T-helper 2 cell treated with Interferon-gamma antibody and Interleukin-4, amounts not matched to agents 5 μg/mL and 100 μg/mL, for 36 hours (primary cell): ENCODE measurements around the gene MYO9B.
"Not testable (repeated sequence)": the region's sequence is repeated elsewhere in the genome, so short reads cannot be mapped to it uniquely, and the experiment has no call there.

ENCODE experiments used
- DNase-seq: peaks from one replicate; pipeline ENCODE4 v3.0.0; 2021; ENCODE audit warnings: low spot score
- H3K27ac Mint-ChIP-seq: one replicate; pipeline ENCODE4 v1.8.0; 2021; ENCODE audit warnings: mild to moderate bottlenecking, mixed read lengths
- H3K27me3 Mint-ChIP-seq: one replicate; pipeline ENCODE4 v1.8.0; 2021; ENCODE audit warnings: low read depth, mixed read lengths
- H3K36me3 Mint-ChIP-seq: one replicate; pipeline ENCODE4 v1.8.0; 2021; ENCODE audit warnings: low read depth, mixed read lengths
- H3K4me1 Mint-ChIP-seq: one replicate; pipeline ENCODE4 v1.8.0; 2021; ENCODE audit warnings: low read depth, mixed read lengths
- H3K4me3 Mint-ChIP-seq: one replicate; pipeline ENCODE4 v1.8.0; 2022; ENCODE audit warnings: mild to moderate bottlenecking, moderate library complexity, mixed read lengths
- H3K9me3 Mint-ChIP-seq: one replicate; pipeline ENCODE4 v1.8.0; 2021; ENCODE audit warnings: mixed read lengths

MYO9B gene

DNA sequence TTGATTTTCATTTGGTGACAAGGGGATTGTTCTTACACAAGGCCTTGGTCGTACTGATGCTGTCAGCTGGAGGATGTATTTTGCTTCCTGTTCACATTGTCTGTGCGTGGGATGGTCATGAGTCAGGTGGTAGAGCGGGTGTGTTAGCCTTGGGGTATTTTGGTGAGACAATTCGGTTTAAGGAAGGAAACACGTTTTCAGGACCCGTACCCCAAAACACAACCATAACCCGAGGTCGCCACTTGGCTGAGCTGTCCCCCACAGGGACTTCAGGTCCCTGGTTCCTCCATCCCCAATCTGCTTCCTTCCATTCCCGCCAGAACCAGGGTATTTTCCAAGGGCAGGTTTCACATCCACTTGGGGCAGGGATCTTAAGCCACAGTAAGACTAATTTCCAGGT is 15.0 kb downstream of the MYO9B start:
- Mint-ChIP-seq H3K9me3 (no peaks in the 10 kb centered on the region), H3K4me1 (peaks cover 22% of the 10 kb centered on the region), H3K27ac (peak overlapping the region; percentile 38), H3K27me3 (no peaks in the 10 kb centered on the region), H3K4me3 (no peak overlapping the region), H3K36me3 (peaks cover 17% of the 10 kb centered on the region)
- peak; percentile 29 for DNase-seq

DNA sequence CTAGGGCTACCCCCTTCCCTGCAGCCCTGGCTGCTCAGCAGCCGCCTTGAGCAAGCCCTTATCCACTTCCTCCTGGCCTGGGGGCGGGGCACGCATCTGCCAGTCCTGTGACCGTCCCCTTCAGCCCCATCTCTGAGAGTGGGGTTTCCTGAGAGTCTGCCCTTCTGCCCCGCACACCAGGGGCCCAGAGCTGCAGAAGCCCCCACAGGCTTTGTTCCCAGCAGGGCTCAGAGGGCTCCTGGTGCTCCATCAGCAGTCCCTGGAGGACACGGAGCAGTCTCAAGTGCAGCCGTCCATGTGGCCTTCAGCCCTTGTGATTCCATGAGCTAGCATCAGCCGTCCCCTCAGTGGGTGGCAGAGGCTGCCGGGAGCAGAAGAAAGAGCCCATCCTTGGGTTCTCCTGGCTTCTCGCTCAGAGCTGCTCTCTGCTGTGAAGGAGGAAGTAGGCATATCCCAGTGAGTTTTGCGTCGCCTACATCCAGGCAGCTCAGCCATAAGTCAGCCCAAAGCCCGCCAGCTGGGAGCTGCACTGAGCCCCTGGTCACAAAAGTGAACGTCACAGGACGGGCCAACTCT is 16.3 kb downstream of the MYO9B start:
- H3K4me3 Mint-ChIP-seq = no peak overlapping the region
- DNase-seq = no peak
- H3K4me1 Mint-ChIP-seq = peaks cover 22% of the 10 kb centered on the region
- H3K27me3 Mint-ChIP-seq = no peaks in the 10 kb centered on the region
- H3K36me3 Mint-ChIP-seq = peaks cover 16% of the 10 kb centered on the region
- H3K27ac Mint-ChIP-seq = no peak overlapping the region
- H3K9me3 Mint-ChIP-seq = no peaks in the 10 kb centered on the region

DNA sequence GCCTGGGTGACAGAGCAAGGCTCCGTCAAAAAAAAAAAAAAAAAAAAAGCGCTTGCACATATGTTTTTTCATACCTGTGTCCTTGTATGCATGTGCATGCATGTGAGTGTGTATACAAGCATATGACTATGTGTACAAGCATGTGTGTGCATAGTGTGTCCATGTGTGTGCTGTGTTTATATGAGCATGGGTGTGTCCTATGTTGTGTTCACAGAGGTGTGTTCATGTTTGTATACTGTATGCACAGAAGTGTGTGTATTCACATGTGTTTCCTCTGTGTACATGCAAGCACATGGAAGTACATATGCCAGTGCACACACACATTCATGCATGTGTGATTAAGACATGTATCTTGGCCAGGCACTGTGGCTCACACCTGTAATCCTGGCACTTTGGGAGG is 17.1 kb downstream of the MYO9B start:
- Mint-ChIP-seq H3K36me3 (peaks cover 14% of the 10 kb centered on the region), H3K4me1 (peaks cover 22% of the 10 kb centered on the region), H3K27ac (no peak overlapping the region), H3K9me3 (no peaks in the 10 kb centered on the region), H3K27me3 (no peaks in the 10 kb centered on the region), H3K4me3 (no peak overlapping the region)
- no peak for DNase-seq

DNA sequence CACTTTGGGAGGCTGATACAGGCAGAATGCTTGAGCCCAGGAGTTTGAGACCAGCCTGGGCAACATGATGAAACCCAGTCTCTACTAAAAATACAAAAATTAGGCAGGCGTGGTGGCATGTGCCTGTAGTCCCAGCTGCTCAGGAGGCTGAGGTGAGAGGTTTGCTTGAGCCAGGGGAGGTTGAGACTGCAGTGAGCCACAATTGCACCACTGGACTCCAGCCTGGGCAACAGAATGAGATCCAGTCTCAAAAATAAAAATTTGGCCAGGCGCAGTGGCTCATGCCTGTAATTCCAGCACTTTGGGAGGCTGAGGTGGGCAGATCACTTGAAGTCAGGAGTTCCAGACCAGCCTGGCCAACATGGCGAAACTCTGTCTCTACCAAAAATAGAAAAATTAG is 19.1 kb downstream of the MYO9B start:
- peaks cover 16% of the 10 kb centered on the region for H3K4me1 Mint-ChIP-seq

DNA sequence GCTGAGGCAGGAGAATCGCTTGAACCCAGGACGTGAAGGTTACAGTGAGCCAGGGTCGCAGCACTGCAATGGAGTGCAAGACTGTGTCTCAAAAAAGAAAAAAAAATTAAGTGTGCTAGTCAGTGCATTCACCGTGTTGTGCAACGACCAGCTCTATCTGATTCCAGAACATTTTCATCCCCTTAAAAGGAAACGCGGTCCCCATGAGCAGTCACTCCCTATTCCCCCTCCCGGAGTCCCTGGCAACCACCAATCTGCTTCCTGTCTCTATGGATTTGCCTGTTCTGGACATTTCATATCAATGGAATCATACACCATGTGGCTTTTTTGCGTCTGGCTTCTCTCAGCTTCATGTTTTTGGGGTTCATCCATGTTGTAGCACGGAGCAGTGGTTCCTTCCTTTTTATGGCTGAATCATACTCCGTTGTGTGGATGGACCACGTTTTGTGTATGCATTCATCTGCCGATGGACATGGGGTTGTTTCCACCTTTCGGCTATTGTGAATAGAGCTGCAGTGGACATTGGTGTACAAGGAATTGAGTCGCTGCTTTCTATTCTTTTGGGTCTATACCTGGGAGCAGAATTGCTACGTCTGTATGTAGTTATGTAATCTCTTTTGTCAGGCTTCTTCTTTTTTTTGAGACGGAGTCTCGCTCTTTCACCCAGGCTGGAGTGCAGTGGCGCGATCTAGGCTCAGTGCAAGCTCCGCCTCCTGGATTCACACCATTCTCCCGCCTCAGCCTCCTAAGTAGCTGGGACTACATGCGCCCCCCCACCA is 19.8 kb downstream of the MYO9B start:
- Mint-ChIP-seq H3K4me3 (no peak overlapping the region), H3K27me3 (no peaks in the 10 kb centered on the region), H3K27ac (peak overlapping the region; percentile 8), H3K9me3 (no peaks in the 10 kb centered on the region), H3K4me1 (peaks cover 12% of the 10 kb centered on the region), H3K36me3 (peaks cover 15% of the 10 kb centered on the region)
- DNase-seq = no peak

More for the DNA sequence above, 19.1 kb downstream of the MYO9B start:
- H3K27ac Mint-ChIP-seq, H3K27me3 Mint-ChIP-seq, H3K9me3 Mint-ChIP-seq, DNase-seq, H3K4me3 Mint-ChIP-seq: not testable (repeated sequence)
- H3K36me3 Mint-ChIP-seq = peaks cover 15% of the 10 kb centered on the region

DNA sequence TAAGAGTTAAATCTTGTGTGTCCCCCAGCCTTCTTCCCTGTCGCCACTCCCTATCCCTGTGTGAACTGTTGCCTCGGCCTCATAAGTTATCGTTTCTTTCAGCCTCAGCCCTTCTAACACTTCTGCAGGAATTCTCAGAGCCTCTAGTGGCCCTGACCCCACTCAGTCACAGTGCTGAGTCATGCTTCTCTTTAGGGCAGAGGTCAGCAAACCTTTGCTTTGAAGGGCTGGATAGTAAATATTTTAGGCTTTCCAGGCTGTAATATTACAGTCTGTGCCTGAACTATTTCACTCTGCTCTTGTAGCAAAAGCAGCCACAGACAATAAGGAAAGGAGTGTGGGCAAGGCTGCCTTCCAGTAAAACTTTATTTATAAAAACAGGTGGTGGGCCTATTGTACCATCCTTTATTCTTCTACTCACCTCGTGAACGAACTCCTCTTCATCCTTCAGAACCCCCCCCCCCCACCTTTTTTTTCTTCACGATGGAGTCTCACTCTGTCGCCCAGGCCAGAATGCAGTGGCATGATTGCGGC is 22.1 kb downstream of the MYO9B start:
- Mint-ChIP-seq H3K9me3 (no peaks in the 10 kb centered on the region), H3K27me3 (no peaks in the 10 kb centered on the region), H3K27ac (peak overlapping the region; percentile 43), H3K4me3 (no peak overlapping the region), H3K4me1 (peaks cover 12% of the 10 kb centered on the region), H3K36me3 (peaks cover 28% of the 10 kb centered on the region)
- no peak for DNase-seq

DNA sequence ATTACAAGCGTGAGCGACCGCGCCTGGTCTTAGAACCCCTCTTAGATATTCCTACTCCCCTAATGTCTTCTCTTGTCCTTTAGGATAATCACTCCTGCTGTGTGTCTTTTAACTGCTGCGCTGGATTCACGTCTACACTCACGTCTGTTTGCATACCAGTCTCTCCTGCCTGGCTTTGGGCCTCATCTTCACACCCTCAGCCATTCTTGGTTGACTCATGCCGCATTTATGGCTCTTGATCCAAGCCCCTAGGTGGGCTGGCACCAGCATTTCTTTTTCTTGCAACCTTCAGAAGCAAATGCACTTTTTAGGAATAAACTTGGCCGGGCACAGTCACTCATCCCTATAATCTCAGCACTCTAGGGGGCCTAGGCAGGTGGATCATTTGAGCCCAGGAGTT is 22.7 kb downstream of the MYO9B start:
- Mint-ChIP-seq H3K4me1 (peaks cover 12% of the 10 kb centered on the region), H3K9me3 (no peaks in the 10 kb centered on the region), H3K27me3 (no peaks in the 10 kb centered on the region), H3K27ac (no peak overlapping the region), H3K4me3 (no peak overlapping the region), H3K36me3 (peaks cover 34% of the 10 kb centered on the region)
- DNase-seq = no peak

DNA sequence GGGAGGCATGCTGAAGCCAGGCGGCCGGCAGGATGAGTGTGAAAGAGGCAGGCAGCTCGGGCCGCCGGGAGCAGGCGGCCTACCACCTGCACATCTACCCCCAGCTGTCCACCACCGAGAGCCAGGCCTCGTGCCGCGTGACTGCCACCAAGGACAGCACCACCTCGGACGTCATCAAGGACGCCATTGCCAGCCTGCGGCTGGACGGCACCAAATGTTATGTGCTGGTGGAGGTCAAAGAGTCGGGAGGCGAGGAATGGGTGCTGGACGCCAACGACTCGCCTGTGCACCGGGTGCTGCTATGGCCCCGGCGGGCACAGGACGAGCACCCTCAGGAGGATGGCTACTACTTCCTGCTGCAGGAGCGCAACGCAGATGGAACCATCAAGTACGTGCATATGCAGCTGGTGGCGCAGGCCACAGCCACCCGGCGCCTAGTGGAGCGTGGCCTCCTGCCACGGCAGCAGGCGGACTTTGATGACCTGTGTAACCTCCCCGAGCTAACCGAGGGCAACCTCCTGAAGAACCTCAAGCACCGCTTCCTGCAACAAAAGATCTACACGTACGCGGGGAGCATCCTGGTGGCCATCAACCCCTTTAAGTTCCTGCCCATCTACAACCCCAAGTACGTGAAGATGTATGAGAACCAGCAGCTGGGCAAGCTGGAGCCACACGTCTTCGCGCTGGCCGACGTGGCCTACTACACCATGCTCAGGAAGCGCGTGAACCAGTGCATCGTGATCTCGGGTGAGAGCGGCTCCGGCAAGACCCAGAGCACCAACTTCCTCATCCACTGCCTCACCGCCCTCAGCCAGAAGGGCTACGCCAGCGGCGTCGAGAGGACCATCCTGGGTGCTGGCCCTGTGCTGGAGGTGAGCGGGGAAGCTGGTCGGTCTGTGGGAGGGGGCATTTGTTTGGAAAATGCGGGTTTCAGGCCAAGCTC is 26.4 kb downstream of the MYO9B start:
- Mint-ChIP-seq H3K9me3 (no peaks in the 10 kb centered on the region), H3K27me3 (no peaks in the 10 kb centered on the region), H3K4me1 (peaks cover 15% of the 10 kb centered on the region), H3K27ac (no peak overlapping the region), H3K4me3 (no peak overlapping the region), H3K36me3 (peaks cover 48% of the 10 kb centered on the region)
- no peak for DNase-seq

DNA sequence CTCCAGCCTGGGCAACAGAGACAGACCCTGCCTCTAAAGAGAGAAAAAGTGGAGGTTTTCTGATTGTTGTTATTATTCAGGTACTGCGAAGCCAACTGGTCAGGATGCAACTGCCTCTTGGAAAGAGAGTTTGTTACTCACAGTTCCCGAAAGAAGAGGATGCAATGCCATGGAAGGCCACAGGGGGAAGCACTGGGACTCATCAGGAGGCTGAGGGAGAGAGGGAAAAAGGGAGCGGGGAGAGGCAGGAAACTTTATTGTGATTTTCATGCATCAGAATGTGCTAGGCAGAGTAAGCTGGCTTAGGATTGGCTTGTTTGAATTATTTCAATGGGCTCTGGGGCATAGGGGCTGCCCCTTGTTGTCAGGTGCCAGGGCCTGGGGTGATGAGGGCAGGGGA is 27.6 kb downstream of the MYO9B start:
- no peak for DNase-seq
- Mint-ChIP-seq H3K4me1 (peaks cover 11% of the 10 kb centered on the region), H3K4me3 (no peak overlapping the region), H3K27me3 (no peaks in the 10 kb centered on the region), H3K9me3 (no peaks in the 10 kb centered on the region), H3K36me3 (peaks cover 48% of the 10 kb centered on the region), H3K27ac (no peak overlapping the region)

DNA sequence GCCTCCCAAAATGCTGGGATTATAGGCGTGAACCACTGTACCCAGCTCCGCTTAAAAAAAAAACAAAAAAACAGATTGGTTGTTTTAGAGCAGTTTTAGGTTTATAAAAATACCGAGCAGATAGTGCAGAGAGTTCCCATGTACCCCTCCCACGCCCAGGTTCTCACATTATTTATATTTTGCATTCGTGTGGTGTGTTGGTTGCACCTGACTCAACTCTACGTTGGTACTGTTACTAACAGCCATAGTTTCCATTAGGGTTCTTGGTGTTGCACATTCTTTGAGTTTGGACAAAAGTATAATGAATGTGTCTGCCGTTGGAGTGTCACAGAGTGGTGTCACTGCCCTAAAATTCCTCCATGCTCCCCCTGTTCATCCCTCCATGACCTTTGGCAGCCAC is 29.1 kb downstream of the MYO9B start:
- H3K9me3 Mint-ChIP-seq = no peaks in the 10 kb centered on the region
- peak overlapping the region; percentile 63 for H3K27ac Mint-ChIP-seq
- DNase-seq = no peak
- H3K4me1 Mint-ChIP-seq = peaks cover 15% of the 10 kb centered on the region
- H3K36me3 Mint-ChIP-seq = peaks cover 41% of the 10 kb centered on the region
- H3K4me3 Mint-ChIP-seq = no peak overlapping the region
- no peaks in the 10 kb centered on the region for H3K27me3 Mint-ChIP-seq

DNA sequence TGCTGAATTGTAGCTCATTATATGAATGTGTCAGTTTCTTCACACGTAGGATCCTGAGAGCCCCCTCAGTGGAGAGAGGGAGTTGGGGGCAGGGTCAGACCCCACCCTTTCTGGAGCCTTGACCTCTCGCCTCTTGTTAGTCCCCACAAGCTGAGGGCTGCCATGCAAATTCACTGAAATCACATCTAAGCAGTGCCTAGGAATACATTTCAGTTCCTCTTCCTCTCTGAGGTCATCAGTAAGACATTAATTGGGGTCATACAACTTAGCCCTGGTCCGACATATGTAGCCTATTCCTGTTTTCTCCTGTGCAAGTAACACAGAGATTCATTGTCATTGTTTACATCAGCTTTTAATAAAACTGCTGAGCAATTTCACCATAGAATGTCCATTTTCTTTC is 30.0 kb downstream of the MYO9B start:
- H3K27ac Mint-ChIP-seq = no peak overlapping the region
- no peaks in the 10 kb centered on the region for H3K27me3 Mint-ChIP-seq
- H3K36me3 Mint-ChIP-seq = peaks cover 39% of the 10 kb centered on the region
- DNase-seq = no peak
- H3K4me1 Mint-ChIP-seq = peaks cover 20% of the 10 kb centered on the region
- H3K4me3 Mint-ChIP-seq = no peak overlapping the region
- no peaks in the 10 kb centered on the region for H3K9me3 Mint-ChIP-seq

DNA sequence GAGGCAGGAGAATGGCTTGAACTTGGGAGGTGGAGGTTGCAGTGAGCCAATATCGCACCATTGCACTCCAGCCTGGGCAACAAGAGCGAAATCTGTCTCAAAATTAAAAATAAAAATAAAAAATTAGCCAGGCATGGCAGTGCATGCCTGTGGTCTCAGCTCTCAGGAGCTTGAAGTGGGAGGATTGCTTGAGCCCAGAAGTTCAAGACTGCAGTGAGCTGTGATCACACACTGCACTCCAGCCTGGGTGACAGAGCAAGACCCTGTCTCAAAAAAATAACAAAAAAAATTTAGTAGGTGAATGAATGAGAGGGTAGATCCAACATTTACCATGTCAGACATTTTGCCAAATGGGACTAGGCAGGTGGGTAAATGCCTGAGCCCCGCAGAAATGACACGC is 31.4 kb downstream of the MYO9B start:
- not testable (repeated sequence) for H3K27ac Mint-ChIP-seq, H3K4me3 Mint-ChIP-seq, H3K27me3 Mint-ChIP-seq, DNase-seq, H3K9me3 Mint-ChIP-seq
- peaks cover 38% of the 10 kb centered on the region for H3K36me3 Mint-ChIP-seq
- peaks cover 16% of the 10 kb centered on the region for H3K4me1 Mint-ChIP-seq

DNA sequence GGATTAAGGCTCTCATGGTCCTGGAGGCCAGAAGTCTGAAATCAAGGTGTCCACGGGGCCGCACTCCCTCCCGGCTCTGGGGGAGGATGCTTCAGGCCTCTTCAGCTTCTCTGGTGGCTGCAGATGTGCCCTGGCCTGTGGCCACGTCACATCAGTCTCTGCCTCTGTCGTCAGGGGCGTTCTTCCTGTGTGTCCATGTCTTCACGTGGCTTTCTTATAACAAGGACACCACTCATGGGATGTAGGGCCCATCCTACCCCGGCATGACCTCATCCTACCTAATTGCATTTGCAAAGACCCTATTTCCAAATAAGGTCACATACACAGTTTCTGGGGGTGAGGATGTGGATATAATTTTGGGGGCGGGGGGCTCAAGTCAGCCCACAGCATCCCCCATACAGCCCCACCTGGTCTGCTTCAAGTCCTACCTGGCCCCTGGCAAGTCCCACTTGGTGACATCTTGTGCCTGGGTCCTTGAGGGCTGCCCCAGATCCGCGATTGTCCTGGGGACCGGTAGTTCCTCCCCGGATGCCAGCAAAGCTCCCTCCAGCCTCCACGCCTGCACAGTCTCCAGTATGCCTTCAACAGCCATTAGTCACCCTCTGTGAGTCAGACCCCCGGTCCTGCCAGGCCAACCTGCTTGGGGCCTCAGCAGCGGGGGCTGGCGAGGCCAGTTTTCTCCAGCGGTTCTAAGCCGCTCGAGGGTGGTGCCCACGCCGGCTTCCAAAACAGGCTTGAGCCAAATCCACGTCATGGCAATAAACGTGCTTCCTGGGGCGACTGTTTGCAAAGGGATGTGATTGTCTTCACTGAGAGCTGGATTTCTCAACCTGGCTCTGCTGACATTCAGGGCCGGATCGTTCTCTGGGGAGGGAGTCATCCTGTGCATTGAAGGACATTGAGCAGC is 32.2 kb downstream of the MYO9B start:
- Mint-ChIP-seq H3K27ac (no peak overlapping the region), H3K4me3 (no peak overlapping the region), H3K27me3 (no peaks in the 10 kb centered on the region), H3K36me3 (peaks cover 31% of the 10 kb centered on the region), H3K4me1 (peaks cover 16% of the 10 kb centered on the region), H3K9me3 (no peaks in the 10 kb centered on the region)
- no peak for DNase-seq
